HEK293 (cell line): ENCODE measurements around the gene COQ8A.

ENCODE experiments used
- CTCF ChIP-seq: fragments of 450-650 bp; formaldehyde crosslinking; IDR thresholded peaks from 2 replicates; pipeline ENCODE4 v1.5.1; 2016; ENCODE audit warnings: missing biosample characterization, missing genetic modification characterization
- YY1 ChIP-seq: fragments of 450-650 bp; formaldehyde crosslinking; IDR thresholded peaks from 2 replicates; pipeline ENCODE4 v1.5.1; 2018; ENCODE audit warnings: missing biosample characterization, missing genetic modification characterization
- ZNF184 ChIP-seq: fragments of 450-650 bp; IDR thresholded peaks from 2 replicates; pipeline ENCODE4 v1.5.1; 2018; ENCODE audit warnings: missing biosample characterization, mild to moderate bottlenecking, missing genetic modification characterization
- ZNF211 ChIP-seq: fragments of 450-650 bp; formaldehyde crosslinking; IDR thresholded peaks from 2 replicates; pipeline ENCODE4 v1.5.1; 2016; ENCODE audit warnings: low read depth, missing biosample characterization, missing genetic modification characterization
- ZNF23 ChIP-seq: fragments of 450-650 bp; formaldehyde crosslinking; IDR thresholded peaks from 2 replicates; pipeline ENCODE4 v1.5.1; 2016; ENCODE audit warnings: missing biosample characterization, missing genetic modification characterization, borderline replicate concordance
- ZNF747 ChIP-seq: fragments of 450-650 bp; formaldehyde crosslinking; IDR thresholded peaks from 2 replicates; pipeline ENCODE4 v1.5.1; 2016; ENCODE audit warnings: missing biosample characterization, missing genetic modification characterization
- TF ChIP-seq, protein P1 (sequence below): fragments of 450-650 bp; formaldehyde crosslinking; IDR thresholded peaks from 2 replicates; pipeline ENCODE4 v1.5.1; 2016; ENCODE audit warnings: missing biosample characterization, missing genetic modification characterization, low read depth
- TF ChIP-seq, protein P2 (sequence below): fragments of 450-650 bp; formaldehyde crosslinking; IDR thresholded peaks from 2 replicates; pipeline ENCODE4 v1.5.1; 2016; ENCODE audit warnings: missing biosample characterization, missing genetic modification characterization
- TF ChIP-seq, protein P3 (sequence below): IDR thresholded peaks from 2 replicates; pipeline ENCODE4 v1.6.1; 2011; ENCODE audit warnings: mild to moderate bottlenecking, low read depth, low read length, borderline replicate concordance

GRCh38 chr1:227006226-227006796 is 66.2 kb downstream of the COQ8A start:
- TF ChIP-seq ZNF23 (tag by site-specific recombination) = no peak
- no peak for TF ChIP-seq ZNF211 (tag by site-specific recombination)
- TF ChIP-seq CTCF (tag by site-specific recombination) = no peak
- no peak for TF ChIP-seq ZNF184
- TF ChIP-seq, protein P1, sequence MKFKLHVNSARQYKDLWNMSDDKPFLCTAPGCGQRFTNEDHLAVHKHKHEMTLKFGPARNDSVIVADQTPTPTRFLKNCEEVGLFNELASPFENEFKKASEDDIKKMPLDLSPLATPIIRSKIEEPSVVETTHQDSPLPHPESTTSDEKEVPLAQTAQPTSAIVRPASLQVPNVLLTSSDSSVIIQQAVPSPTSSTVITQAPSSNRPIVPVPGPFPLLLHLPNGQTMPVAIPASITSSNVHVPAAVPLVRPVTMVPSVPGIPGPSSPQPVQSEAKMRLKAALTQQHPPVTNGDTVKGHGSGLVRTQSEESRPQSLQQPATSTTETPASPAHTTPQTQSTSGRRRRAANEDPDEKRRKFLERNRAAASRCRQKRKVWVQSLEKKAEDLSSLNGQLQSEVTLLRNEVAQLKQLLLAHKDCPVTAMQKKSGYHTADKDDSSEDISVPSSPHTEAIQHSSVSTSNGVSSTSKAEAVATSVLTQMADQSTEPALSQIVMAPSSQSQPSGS (tag by site-specific recombination) = no peak
- TF ChIP-seq, protein P2, sequence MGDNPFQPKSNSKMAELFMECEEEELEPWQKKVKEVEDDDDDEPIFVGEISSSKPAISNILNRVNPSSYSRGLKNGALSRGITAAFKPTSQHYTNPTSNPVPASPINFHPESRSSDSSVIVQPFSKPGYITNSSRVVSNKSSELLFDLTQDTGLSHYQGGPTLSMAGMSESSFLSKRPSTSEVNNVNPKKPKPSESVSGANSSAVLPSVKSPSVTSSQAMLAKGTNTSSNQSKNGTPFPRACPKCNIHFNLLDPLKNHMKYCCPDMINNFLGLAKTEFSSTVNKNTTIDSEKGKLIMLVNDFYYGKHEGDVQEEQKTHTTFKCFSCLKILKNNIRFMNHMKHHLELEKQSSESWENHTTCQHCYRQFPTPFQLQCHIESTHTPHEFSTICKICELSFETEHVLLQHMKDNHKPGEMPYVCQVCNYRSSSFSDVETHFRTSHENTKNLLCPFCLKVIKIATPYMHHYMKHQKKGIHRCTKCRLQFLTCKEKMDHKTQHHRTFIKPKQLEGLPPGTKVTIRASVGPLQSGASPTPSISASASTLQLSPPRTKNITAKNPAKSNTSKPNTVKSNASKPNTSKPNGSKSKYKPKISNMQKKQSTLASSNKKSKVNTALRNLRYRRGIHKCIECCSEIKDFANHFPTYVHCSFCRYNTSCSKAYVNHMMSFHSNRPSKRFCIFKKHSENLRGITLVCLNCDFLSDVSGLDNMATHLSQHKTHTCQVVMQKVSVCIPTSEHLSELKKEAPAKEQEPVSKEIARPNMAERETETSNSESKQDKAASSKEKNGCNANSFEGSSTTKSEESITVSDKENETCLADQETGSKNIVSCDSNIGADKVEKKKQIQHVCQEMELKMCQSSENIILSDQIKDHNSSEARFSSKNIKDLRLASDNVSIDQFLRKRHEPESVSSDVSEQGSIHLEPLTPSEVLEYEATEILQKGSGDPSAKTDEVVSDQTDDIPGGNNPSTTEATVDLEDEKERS (tag by site-specific recombination) = no peak
- TF ChIP-seq YY1 (tag by site-specific recombination) = no peak
- TF ChIP-seq ZNF747 (tag by site-specific recombination) = no peak
- TF ChIP-seq, protein P3, sequence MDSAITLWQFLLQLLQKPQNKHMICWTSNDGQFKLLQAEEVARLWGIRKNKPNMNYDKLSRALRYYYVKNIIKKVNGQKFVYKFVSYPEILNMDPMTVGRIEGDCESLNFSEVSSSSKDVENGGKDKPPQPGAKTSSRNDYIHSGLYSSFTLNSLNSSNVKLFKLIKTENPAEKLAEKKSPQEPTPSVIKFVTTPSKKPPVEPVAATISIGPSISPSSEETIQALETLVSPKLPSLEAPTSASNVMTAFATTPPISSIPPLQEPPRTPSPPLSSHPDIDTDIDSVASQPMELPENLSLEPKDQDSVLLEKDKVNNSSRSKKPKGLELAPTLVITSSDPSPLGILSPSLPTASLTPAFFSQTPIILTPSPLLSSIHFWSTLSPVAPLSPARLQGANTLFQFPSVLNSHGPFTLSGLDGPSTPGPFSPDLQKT = no peak
